Stimulated activated CD4-positive, alpha-beta T cell treated with anti-CD3 and anti-CD28 coated beads, TNF-alpha, amount 100 ng/mL, for 4 hours (primary cell): ENCODE results near the gene RELN.
"Not testable (repeated sequence)": the region's sequence is repeated elsewhere in the genome, so short reads cannot be mapped to it uniquely, and the experiment has no call there.

Source experiments
- DNase-seq, 3 experiments: peaks; one replicate each; pipeline ENCODE4 v3.0.0-alpha.2; 2020; ENCODE audit warnings: low read depth in 3 of 3

The RELN gene

DNA sequence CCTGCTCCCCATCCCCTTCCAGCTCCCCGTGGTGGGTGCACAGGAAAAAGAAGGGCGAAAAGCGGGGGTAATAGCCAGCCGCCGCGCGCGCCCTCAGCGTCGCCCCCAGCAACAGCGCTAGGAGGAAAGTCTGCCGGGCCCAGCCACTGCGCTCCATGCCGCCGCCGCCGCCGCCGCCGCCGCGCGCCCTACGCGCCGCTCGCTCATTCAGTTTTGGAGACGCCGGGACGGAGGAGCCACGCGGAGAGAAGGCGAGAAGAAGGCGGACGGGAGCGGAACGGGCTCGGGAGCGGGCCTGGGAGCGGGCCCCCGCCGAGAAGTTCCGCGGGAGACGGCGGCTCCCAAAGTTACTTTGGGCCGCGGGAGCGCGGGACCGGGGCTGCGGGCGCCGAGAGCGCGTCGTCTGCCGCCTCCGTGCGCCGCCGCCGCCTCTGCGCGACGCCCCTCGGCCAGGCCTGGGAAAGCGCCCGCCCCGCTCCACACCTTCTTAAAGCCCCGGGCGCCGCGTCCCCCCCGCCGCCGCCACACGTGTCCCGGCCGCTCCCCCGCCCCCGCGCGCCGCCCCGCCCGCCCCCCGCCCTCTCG lies at the start of gene RELN:
Gene RELN (minus strand): TSS at position 459 of the 585 bp plus-strand sequence. CDS start 302 bp downstream, at position 157.
- no peak for DNase-seq

DNA sequence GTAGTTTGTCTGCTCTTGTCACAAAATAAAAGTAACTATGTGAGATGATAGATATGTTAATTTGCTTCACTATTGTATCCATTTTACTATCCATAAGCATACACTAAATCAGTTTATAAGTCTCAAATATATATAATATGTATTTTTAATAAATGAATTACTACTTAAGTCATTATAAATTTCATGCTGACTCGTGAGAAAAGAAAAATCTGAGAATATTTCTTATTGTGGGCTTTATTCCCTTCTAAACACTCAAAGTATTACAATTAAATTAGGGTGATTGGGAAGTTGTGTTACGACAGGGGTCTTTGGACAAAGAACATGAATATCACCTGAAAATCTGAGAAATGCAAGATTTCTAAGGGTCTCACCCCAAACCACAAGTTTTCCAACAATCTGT lies 48.7 kb upstream of the RELN start:
- no peak for DNase-seq

DNA sequence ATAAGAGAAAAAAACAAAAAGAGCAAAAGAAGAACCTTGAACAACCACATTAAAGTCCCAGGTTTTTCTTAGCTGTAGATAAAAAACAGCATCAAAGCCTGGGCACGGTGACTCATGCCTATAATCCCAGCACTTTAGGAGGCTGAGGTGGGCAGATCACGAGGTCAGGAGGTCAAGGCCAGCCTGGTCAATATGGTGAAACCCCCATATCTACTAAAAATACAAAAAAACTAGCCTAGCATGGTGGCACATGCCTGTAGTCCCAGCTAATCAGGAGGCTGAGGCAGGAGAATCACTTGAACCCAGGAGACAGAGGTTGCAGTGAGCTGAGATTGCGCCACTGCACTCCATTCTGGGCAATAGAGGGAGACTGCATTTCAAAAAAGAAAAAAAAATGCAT lies 47.4 kb upstream of the RELN start:
- DNase-seq: not testable (repeated sequence)

DNA sequence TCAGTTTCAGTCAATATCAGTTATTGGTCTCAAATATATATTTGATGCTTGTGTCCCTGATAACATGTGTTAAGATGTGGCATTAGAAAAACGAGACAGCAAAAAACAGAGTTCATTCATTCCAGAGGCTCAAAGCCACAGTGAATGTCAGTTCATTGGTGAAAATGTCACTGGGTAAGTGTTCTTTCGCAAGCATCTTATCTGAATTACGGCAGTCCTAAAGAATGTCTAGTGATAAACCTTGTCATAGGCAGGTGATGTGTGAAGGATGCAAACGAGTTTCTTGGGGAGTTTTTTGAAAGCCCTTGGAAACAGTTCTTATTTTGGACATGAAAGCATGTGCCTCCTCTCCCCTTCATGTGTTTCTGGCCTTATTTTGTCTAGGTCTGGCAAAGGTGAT lies 45.9 kb upstream of the RELN start:
- no peak for DNase-seq

DNA sequence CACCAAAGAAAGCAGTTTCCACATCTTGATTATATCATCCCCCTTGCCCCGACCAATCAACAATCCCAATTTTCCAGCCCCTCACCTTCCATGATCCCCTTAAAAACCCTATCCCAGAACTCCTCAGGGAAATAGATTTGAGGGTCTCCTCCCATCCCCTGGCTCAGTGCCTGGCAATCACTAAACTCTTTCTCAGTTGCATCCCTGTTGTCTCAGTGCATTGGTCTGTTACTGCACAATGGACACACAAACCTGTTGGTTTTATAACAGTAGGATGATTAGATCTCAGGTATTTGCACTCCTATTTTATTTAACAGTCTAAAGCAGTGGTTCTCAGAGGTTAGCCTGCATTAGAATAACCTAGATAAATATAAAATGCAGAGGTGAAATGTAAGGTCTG lies 45.2 kb upstream of the RELN start:
- no peak for DNase-seq

DNA sequence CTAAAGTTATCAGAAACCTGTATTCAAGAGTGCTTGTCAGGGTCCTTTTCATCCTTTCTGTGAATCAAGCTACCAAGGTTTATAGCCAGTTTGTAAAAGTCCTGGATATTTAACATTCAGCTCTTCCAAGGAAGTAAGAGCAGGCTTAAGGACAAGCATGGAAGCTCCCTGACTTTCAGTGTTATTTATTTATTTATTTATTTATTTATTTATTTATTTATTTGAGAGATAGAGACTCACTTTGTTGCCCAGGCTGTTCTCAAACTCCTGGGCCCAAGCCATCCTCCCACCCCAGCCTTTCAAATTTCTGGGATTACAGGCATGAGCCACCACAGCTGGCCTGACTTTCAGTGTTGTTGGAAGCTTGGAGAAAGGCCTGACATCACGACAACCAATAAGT lies 44.4 kb upstream of the RELN start:
- no peak for DNase-seq

DNA sequence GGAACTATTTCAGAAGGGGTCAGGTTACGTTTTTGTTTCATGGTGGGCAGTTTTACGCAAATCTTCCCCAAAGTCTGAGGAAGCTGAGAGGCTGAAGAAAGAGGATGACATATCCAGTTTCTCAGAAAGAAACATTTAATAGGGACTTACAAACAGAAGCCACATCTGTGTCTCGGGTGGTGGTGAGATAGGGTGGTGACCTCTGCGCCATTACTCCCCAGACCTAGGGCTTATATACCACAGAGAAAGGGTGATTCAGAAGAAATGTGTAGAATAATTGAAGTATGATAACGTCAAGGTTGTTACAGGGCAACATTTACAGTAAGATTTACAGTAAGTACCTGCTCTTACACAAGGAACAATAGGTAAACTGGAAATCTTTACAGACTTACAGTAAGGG lies 43.0 kb upstream of the RELN start:
- no peak for DNase-seq

DNA sequence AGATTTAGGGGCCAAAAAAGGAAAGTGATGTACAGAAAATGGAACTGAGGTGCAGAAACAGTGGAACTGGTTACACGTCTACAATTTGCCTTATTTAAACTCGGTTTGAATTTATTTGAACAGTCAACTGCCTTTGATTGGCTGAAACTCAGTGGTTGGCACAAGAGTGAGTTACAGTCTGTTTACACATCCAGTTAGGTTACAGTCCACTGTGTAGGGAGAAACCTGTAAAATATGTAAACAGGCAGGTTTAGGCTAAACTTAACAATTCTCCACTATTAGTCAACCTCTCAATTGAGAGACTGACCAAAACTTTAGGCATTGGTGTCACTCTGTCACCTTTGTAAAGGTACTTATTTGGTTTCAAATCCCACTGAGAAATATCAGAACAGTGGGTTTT lies 40.3 kb upstream of the RELN start:
- DNase-seq: no peak

DNA sequence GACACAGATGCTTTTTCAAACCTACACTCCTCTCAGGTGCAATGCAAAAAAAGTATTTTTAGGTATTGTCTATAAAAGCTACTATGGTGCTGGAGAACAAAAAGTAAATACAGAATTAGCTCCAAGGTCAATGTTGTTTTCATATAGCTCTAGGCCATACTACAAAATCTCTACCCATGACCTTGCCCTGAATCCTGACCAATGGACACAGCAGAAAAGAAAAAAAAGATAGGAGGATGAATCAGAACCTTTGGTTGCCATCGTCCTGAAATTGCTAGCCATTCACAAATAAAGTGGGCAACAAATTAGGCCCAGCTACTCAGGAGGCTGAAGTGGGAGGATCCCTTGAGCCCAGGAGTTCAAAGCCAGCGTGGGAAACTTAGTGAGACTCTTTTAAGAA lies 35.2 kb upstream of the RELN start:
- no peak for DNase-seq

DNA sequence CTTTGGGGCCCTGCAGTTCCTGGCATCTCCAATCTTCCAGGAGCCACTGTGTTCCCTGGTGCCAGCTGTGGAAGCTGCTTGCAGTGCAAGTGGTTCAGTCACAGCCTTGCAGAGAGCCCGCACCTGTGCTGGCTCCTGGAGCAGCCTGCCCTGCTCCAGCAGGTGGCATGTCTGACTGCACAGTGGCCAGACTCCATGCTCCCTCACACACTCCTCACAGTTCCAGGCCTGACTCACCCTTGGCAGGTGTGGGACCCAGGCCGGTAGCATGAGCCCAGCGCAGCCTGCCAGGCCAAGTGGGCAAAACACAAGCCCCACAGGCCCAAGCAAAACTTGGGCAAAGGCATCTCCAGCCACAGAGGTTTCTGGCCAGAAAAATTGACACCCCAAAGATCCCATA lies 33.6 kb upstream of the RELN start:
- no peak for DNase-seq

DNA sequence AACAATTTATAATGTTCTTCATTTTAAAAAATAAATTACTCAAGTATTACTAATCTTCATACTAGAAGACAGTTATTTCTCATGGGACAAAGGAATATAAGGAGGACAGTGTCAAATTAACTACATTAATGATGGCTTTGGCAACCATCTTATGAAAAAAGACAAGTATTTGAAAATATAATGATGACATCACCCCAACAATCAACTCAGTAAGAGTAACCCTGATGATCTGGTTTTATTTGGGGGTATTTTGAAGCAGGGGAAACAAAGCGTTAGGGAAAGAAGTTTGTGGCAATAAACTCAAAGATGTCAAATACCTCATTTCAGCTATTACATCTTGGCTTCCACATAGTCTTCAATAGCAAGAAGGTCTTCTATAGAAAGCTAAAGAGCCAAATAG lies 29.0 kb upstream of the RELN start:
- no peak for DNase-seq

DNA sequence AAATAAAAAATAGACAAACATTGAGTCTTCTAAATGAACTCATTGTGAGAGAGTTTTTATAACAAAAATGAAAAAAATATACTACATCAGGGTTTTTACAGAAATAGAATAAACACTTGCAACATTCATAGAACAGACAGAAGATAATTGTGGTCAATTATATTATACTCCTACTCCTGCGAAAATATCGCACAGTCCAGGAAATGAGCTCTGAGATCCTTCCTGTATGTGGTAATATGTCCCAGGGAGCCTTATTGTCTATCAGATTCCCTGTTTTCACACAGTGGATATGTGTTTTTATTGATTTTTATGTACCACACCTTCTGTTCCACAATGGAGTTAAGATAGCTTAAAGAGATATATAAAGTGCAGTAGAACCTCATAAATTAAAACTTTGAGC lies 27.5 kb upstream of the RELN start:
- DNase-seq: no peak

DNA sequence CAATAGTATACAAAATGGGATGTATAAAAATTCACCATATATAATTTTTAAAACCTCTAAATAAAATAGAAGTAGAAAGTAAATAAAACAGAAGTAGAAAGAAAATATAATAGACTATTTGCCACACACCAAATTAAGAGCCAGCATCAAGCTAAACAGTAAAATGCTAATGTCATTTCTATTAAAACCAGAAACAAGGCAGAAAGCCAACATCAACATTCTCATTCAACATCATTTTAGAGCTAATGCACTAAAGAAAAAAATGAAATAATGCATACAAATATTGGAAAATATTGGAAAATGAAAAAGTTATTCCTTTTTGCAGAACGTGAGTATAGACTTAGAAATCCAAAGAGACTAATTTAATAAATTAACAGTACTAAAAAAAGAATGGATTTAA lies 23.4 kb upstream of the RELN start:
- no peak for DNase-seq

DNA sequence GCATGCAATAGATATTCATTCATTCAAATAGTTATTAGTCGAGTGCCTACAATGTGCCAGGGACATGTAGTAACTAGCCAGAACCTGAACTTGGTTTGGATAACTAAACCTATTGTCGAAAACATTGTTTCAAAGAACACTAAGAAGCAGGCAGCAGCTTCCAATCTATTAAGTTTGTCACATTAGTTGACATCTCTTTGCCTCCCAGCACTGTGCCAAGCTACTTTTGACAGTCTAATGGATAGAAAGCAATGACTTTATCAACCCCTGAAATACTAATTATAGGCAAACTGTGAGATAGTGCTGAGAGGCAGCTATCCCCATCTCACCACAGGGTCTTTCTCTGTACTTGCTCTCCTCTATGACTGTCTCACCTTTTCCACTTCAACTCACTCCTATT lies 22.4 kb upstream of the RELN start:
- no peak for DNase-seq

DNA sequence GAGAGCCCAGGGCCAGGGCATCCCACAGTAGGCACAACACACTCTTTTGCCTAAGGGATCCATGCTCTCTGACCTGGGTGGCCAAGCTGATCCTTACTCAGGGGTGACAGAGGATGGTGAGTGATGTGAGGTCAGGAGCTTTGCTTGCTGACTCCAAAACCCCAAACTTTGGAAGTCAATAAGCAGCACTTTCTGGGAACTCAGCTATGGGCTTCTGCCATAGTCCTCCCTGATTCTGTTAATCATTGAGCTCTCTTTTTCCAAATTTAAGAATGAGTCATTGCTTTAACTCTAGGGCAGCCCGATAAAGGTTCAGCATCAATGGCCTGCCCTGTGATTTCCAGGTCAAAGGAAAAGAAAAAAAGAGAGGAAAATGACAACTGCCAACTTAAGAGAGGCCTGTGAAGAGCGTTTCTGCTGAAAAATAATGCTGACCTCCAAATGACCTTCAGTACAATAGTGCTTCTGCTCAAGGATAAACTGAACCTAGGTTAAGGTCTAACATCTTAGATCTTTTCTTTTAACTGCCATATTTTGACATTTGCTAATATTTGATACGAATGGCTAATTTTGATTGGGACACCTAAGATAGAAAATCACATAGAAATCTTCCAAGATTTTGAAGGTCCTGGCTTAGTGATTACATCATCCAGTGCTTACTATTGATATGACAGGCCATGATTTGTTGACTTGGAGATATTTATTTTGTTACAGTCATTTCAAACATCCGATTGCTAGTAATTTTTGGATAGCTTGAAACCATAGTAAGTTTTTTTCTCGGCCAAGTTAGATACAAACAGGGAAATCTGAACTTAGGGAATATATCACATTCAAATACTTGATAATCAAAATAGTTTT lies 20.8 kb upstream of the RELN start:
- no peak for DNase-seq

DNA sequence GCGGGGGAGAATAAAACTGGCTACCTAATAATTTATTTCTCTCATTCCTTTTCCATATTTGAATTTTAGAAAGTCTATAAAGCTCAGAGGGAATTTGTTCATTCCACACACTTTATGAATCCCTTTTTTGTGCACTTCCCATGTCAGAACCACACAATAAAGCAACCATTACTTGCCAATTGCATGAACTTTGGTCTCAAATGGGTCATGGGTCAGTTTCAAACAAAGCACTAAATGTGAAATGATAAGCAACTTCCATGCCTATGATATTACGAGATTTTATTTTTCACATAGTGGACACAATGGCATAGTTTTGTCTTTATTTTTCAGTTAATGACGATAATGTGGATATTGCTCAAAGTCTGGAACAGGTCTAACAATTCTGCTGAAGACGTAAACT lies 18.6 kb upstream of the RELN start:
- no peak for DNase-seq

DNA sequence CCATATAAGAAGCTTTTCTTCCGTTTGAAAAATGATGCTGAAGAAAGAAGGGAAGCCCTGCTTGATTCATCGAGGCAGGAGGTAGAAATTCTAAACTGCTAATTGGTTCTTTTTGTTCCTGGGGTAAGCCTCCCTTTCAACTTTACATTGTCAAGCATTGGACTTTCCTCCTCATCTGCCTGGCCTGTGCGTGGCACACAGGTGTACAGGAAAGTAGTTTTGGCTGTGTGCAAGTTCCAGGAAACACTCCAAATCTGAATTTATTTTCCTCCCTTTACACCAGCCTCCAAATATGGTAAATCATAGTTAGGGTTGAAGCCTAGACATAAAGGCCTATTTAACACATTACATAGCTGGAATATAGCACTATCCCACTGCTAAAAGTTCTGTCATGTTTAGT lies 18.2 kb upstream of the RELN start:
- no peak for DNase-seq

DNA sequence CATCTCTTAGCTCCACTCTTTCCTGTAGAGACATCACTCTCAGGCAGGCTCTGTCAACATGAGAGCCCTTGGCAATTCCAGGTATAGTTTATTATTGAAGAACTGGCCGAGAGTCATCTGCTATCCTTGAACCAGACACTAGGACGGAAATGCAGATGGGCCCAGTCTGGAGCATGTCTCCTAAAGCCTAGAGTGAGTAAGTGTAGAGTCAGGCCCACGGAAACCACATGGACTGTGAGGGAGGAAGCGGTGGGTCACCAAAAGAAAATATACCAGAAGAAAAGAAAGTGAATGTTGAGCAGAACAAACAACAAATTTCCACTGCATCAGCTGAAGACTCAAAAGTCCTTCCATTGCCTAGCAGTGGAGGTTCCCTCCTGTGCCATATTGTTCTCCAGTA lies 15.7 kb upstream of the RELN start:
- no peak for DNase-seq

DNA sequence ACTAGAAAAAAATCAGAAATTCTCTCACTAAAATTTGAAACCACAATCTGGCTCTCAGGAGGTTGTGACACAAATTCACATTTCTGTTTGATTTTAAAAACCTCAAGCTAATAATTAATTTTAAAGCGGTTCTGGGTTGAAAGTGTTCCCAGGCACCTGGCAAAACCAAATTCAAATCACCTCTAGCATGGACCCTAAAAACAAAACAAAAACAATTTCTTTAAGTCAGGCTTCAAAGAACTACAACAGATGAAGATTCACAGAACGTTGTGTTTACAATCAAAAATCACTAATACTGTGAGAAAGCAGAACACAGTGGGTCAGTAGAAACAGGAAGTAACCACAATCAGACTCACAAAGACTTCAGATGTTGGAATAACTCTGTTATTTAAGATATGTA lies 7.2 kb upstream of the RELN start:
- DNase-seq: no peak

DNA sequence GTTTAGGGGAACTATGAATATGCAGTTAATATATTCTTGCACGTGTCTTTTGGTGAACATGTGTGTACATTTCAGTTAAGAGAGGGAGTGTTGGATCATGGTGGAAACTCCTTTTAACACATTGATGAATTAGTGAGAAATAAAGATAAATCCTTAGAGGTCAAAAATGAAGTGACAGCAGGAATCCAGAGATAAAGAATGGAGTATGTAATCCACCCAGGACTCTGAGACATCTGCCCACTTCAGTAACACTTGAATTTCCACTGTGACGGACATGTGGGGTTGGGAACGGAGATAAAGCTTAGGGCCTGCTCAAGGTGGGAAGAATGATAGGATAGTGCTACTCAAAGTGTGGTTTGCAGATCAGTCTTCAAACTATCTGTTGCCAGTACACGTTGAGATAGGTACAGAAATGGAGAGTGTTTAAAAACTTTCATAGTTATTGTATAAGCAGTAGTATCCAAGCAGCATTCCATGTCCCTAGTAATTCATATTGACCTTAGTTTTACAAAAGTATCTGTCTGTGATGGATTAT lies 6.6 kb upstream of the RELN start:
- DNase-seq: no peak

DNA sequence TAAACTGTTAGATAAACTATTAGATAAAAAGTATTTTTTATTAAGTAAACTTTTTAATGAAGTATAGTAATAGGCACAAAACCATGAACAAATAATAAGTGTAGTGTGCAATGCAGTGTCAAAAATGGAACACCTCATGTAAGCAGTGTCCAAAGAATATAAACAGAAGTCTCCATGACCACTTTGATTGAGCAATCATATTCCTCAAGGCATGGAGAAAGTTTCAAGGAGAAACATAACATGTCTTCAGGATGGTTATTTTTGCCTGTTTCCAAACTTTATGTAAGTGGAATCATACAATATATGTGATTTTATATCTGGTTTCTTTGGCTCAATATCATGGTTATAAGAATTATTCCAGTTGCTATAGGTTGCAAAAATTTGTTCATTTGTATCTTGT lies 6.1 kb upstream of the RELN start:
- no peak for DNase-seq

DNA sequence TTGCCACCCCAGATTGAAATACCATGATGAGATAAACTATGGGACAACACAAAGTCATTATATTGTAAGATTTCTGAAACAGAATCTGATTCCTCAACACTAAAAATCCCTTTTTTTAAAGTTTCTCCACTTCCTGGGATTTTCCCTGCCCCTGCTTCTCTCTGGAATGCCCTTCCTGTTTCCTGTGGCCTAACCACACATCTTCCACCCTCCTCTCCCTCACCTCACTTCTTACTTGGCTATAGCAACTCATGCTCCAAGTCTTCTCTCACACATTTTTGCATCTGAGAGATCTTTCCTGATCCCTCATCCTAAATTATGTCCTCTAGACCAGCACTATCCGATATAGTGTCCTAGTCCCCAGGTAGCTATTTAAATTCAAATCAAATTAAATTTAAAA lies 4.1 kb upstream of the RELN start:
- DNase-seq: no peak

DNA sequence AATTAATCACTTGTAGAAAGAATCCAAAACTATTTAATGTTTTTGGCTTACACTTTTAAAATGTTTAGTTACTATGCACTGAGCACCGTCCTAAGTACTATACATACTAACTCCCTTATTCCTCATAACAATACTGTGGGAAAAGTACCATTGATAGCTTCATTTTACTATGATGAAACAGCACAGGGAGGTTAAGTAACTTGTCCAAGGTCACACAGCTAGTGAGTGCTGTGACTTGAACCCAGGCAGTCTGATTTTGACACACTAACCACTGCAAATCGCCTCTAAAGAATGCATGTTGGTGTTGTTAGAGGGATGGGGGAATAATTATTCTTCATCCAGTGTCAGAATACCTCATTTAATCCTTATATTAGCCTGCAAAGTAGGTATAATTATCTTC lies 1.9 kb upstream of the RELN start:
- no peak for DNase-seq

DNA sequence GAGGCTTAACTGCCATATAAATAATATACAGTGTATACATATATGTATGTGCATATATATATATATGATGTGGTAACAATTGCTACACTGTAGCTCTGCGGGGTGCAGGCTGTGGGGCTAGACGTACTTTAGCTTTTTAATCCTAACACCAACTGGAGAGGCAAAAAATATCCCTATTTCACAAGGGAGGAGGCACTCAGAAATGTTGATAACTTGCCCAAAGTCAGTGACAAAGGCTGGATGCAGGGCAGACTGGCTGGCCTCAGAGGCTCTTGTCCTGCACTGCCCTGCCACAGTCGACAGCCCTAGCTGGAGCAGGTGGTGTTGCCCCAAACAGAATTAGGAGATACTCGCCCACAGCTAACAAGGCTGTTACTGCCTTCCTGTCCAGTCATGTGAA lies 1.5 kb upstream of the RELN start:
- DNase-seq: no peak
